HepG2 (cell line): ENCODE measurements around the gene HOXB6.

Experiments
- CENPT ChIP-seq: sonication (generic); formaldehyde crosslinking; IDR thresholded peaks from 2 replicates; pipeline ENCODE4 v1.8.0; 2022; ENCODE audit warnings: low read depth, mild to moderate bottlenecking, moderate library complexity, missing genetic modification reagents
- MNT ChIP-seq: fragments of 450-650 bp; IDR thresholded peaks from 2 replicates; pipeline ENCODE4 v1.6.1; 2016
- ZNF513 ChIP-seq: sonication (generic); formaldehyde crosslinking; conservative IDR thresholded peaks from 2 replicates; pipeline ENCODE4 v1.5.0; 2020; ENCODE audit warnings: missing genetic modification reagents
- ZNF713 ChIP-seq: sonication (generic); formaldehyde crosslinking; IDR thresholded peaks from 2 replicates; pipeline ENCODE4 v1.4.0; 2020; ENCODE audit warnings: mild to moderate bottlenecking, missing genetic modification reagents
- TF ChIP-seq, protein P1 (sequence below): sonication (generic); formaldehyde crosslinking; IDR thresholded peaks from 2 replicates; pipeline ENCODE4 v1.5.0; 2020; ENCODE audit warnings: mild to moderate bottlenecking, missing genetic modification reagents, moderate library complexity
- TF ChIP-seq, protein P2 (sequence below), 2 experiments: sonication (generic) in 1 of 2; formaldehyde crosslinking in 1 of 2; IDR thresholded peaks; 2 replicates each; pipeline versions ENCODE4 v1.4.0 to v1.6.1; 2018 to 2020; ENCODE audit warnings: missing genetic modification reagents in 2 of 2, borderline replicate concordance in 1 of 2, low read depth in 1 of 2, mild to moderate bottlenecking in 1 of 2, missing biosample characterization in 1 of 2
- TF ChIP-seq, protein P3 (sequence below): sonication (generic); formaldehyde crosslinking; conservative IDR thresholded peaks from 2 replicates; pipeline ENCODE4 v1.4.0; 2020; ENCODE audit warnings: mild to moderate bottlenecking, missing genetic modification reagents, moderate library complexity

GRCh38 chr17:48627118-48627597, 22.4 kb upstream of the HOXB6 start:
- TF ChIP-seq, protein P1, sequence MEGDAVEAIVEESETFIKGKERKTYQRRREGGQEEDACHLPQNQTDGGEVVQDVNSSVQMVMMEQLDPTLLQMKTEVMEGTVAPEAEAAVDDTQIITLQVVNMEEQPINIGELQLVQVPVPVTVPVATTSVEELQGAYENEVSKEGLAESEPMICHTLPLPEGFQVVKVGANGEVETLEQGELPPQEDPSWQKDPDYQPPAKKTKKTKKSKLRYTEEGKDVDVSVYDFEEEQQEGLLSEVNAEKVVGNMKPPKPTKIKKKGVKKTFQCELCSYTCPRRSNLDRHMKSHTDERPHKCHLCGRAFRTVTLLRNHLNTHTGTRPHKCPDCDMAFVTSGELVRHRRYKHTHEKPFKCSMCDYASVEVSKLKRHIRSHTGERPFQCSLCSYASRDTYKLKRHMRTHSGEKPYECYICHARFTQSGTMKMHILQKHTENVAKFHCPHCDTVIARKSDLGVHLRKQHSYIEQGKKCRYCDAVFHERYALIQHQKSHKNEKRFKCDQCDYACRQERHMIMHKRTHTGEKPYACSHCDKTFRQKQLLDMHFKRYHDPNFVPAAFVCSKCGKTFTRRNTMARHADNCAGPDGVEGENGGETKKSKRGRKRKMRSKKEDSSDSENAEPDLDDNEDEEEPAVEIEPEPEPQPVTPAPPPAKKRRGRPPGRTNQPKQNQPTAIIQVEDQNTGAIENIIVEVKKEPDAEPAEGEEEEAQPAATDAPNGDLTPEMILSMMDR, result no peak
- TF ChIP-seq, protein P2, sequence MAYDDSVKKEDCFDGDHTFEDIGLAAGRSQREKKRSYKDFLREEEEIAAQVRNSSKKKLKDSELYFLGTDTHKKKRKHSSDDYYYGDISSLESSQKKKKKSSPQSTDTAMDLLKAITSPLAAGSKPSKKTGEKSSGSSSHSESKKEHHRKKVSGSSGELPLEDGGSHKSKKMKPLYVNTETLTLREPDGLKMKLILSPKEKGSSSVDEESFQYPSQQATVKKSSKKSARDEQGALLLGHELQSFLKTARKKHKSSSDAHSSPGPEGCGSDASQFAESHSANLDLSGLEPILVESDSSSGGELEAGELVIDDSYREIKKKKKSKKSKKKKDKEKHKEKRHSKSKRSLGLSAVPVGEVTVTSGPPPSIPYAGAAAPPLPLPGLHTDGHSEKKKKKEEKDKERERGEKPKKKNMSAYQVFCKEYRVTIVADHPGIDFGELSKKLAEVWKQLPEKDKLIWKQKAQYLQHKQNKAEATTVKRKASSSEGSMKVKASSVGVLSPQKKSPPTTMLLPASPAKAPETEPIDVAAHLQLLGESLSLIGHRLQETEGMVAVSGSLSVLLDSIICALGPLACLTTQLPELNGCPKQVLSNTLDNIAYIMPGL (CRISPR knock-in tag; IDR thresholded peaks at IDR 0.05; ENCODE audit: borderline replicate concordance in 1 of 2, low read depth in 1 of 2), result no peak
- TF ChIP-seq ZNF513 (CRISPR knock-in tag), result no peak
- TF ChIP-seq, protein P3, sequence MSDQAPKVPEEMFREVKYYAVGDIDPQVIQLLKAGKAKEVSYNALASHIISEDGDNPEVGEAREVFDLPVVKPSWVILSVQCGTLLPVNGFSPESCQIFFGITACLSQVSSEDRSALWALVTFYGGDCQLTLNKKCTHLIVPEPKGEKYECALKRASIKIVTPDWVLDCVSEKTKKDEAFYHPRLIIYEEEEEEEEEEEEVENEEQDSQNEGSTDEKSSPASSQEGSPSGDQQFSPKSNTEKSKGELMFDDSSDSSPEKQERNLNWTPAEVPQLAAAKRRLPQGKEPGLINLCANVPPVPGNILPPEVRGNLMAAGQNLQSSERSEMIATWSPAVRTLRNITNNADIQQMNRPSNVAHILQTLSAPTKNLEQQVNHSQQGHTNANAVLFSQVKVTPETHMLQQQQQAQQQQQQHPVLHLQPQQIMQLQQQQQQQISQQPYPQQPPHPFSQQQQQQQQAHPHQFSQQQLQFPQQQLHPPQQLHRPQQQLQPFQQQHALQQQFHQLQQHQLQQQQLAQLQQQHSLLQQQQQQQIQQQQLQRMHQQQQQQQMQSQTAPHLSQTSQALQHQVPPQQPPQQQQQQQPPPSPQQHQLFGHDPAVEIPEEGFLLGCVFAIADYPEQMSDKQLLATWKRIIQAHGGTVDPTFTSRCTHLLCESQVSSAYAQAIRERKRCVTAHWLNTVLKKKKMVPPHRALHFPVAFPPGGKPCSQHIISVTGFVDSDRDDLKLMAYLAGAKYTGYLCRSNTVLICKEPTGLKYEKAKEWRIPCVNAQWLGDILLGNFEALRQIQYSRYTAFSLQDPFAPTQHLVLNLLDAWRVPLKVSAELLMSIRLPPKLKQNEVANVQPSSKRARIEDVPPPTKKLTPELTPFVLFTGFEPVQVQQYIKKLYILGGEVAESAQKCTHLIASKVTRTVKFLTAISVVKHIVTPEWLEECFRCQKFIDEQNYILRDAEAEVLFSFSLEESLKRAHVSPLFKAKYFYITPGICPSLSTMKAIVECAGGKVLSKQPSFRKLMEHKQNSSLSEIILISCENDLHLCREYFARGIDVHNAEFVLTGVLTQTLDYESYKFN, result no peak
- no peak for TF ChIP-seq MNT
- no peak for TF ChIP-seq CENPT (CRISPR knock-in tag)
- TF ChIP-seq ZNF713, result no peak
